Endothelial cell of umbilical vein (primary cell): ENCODE measurements around the gene KRTAP3-2. TPM values are rescaled to one million over a fixed set of nuclear protein-coding genes. Genes with fewer than 3 reads are reported as not detected.
"Not testable (repeated sequence)": the region's sequence is repeated elsewhere in the genome, so short reads cannot be mapped to it uniquely, and the experiment has no call there.

ENCODE experiments used
- BruUV-seq: library from RNA; stranded (reverse); fragments of 400-500 nt; replicated peaks from 2 replicates; lab custom pipeline; 2021; lab: Mats Ljungman, UMichigan
- CTCF ChIA-PET: fragments of 300-600, 350-600 bp; sonication (Branson Sonifier 250); formaldehyde crosslinking; loops from one replicate; lab custom pipeline; 2021; ENCODE audit warnings: antibody characterized with exemption, inconsistent platforms; lab: Charles Lee
- POLR2A ChIA-PET: fragments of 300-600, 350-600 bp; sonication (Branson Sonifier 250); formaldehyde crosslinking; loops from one replicate; lab custom pipeline; 2021; ENCODE audit warnings: antibody characterized with exemption, inconsistent platforms; lab: Charles Lee
- DNase-seq: peaks from one replicate; pipeline ENCODE4 v3.0.0-alpha.2; 2011; ENCODE audit warnings: low read depth, low spot score
- FAIRE-seq: peaks from 2 replicates; lab custom pipeline; 2011; peaks lifted over from hg19 to GRCh38; lab: Jason Lieb, UNC
- H2AFZ ChIP-seq: 2 replicates; pipeline ENCODE4 v1.6.0; 2012; ENCODE audit warnings: low read depth, low read length, control low read depth, inconsistent platforms
- H3K27ac ChIP-seq: 2 replicates; pipeline ENCODE4 v1.5.1; 2011; ENCODE audit warnings: low read depth, mild to moderate bottlenecking, control low read depth, low read length, moderate library complexity; ENCODE audit not compliant: insufficient read depth
- H3K27me3 ChIP-seq, 2 experiments: 2 replicates each; pipeline versions ENCODE4 v1.6.0 to v1.6.1; 2011; ENCODE audit warnings: low read length in 2 of 2, mixed read lengths in 1 of 2; ENCODE audit not compliant: control insufficient read depth in 2 of 2, insufficient read depth in 2 of 2
- H3K36me3 ChIP-seq, 2 experiments: 2 replicates in 1 of 2; 3 replicates in 1 of 2; pipeline ENCODE4 v1.5.1; 2011; ENCODE audit warnings: low read length in 2 of 2, mild to moderate bottlenecking in 1 of 2, moderate library complexity in 1 of 2; ENCODE audit not compliant: control insufficient read depth in 2 of 2, insufficient read depth in 2 of 2; ENCODE audit errors: extremely low read depth in 1 of 2
- H3K4me1 ChIP-seq: 3 replicates; pipeline ENCODE4 v1.5.1; 2011; ENCODE audit warnings: mild to moderate bottlenecking, low read length; ENCODE audit not compliant: control insufficient read depth, insufficient read depth; ENCODE audit errors: extremely low read depth
- H3K4me2 ChIP-seq: 2 replicates; pipeline ENCODE4 v1.6.1; 2011; ENCODE audit warnings: low read length, control low read depth, mixed read lengths; ENCODE audit not compliant: insufficient read depth
- H3K4me3 ChIP-seq, 3 experiments: fragments of 200-600 bp in 1 of 3; sonication (generic), shearing (Covaris generic) in 1 of 3; replicated peaks in 1 of 3; 2 replicates each; pipeline ENCODE4 v1.5.1; 2011 to 2016; ENCODE audit warnings: control low read depth in 3 of 3, low read length in 3 of 3, mild to moderate bottlenecking in 2 of 3, inconsistent platforms in 1 of 3, low read depth in 1 of 3, moderate library complexity in 1 of 3; ENCODE audit not compliant: insufficient read depth in 1 of 3
- H3K79me2 ChIP-seq: 2 replicates; pipeline ENCODE4 v1.6.0; 2012; ENCODE audit warnings: low read length, inconsistent platforms; ENCODE audit not compliant: control insufficient read depth, insufficient read depth
- H3K9ac ChIP-seq: replicated peaks from 2 replicates; pipeline ENCODE3; 2011; ENCODE audit warnings: low read length, control low read depth; ENCODE audit not compliant: insufficient read depth; ENCODE audit errors: extremely low read depth
- H3K9me1 ChIP-seq: replicated peaks from 3 replicates; pipeline ENCODE4 v1.6.0; 2011; ENCODE audit warnings: mild to moderate bottlenecking, low read length; ENCODE audit not compliant: control insufficient read depth, insufficient read depth; ENCODE audit errors: extremely low read depth
- H3K9me3 ChIP-seq: replicated peaks from 2 replicates; pipeline ENCODE4 v1.5.1; 2012; ENCODE audit warnings: low read length, inconsistent platforms; ENCODE audit not compliant: control insufficient read depth, insufficient read depth
- H4K20me1 ChIP-seq: replicated peaks from 2 replicates; pipeline ENCODE3; 2011; ENCODE audit warnings: mild to moderate bottlenecking, low read length; ENCODE audit not compliant: control insufficient read depth, insufficient read depth; ENCODE audit errors: extremely low read depth
- EZH2 ChIP-seq: IDR thresholded peaks from 2 replicates; pipeline ENCODE4 v1.6.1; 2012; ENCODE audit warnings: borderline replicate concordance, low read depth, mild to moderate bottlenecking, moderate library complexity, low read length, inconsistent platforms; ENCODE audit not compliant: severe bottlenecking
- FOS ChIP-seq: IDR thresholded peaks from 2 replicates; pipeline ENCODE4 v1.6.1; 2011; ENCODE audit warnings: mild to moderate bottlenecking, low read length, moderate library complexity, borderline replicate concordance; ENCODE audit not compliant: insufficient read depth
- GATA2 ChIP-seq: IDR thresholded peaks from 2 replicates; pipeline ENCODE4 v1.7.0; 2011; ENCODE audit warnings: low read depth, mild to moderate bottlenecking, moderate library complexity, mixed read lengths, low read length; ENCODE audit not compliant: insufficient read length, insufficient read depth
- JUN ChIP-seq: IDR thresholded peaks from 2 replicates; pipeline ENCODE4 v1.6.1; 2011; ENCODE audit warnings: borderline replicate concordance, low read depth; ENCODE audit not compliant: insufficient read length, insufficient read depth
- MYC ChIP-seq: IDR thresholded peaks from one replicate; pipeline ENCODE4 v1.6.1; 2011; ENCODE audit warnings: mild to moderate bottlenecking, low read depth, low read length
- POLR2A ChIP-seq: IDR thresholded peaks from 2 replicates; pipeline ENCODE4 v1.6.1; 2012; ENCODE audit warnings: low read depth, mild to moderate bottlenecking, control low read depth, low read length
- POLR2AphosphoS5 ChIP-seq: IDR thresholded peaks from 2 replicates; pipeline ENCODE4 v1.6.1; 2012; ENCODE audit warnings: low read depth, mild to moderate bottlenecking, control low read depth, low read length, moderate library complexity; ENCODE audit not compliant: insufficient read depth
- dilution Hi-C: fragments of 300-500 bp; cut with MboI; formaldehyde crosslinking; loops from one replicate; pipeline ENCODE4 v1.15.0; 2019; ENCODE audit warnings: low sequenced_read_pairs; ENCODE audit not compliant: extremely low pct_ligation_motif_present
- intact Hi-C: fragments of 100-400 bp; cut with micrococcal nuclease; formaldehyde crosslinking; loops from one replicate; pipeline ENCODE4 v1.10.0; 2022
- polyA plus RNA-seq, 4 experiments: library from polyadenylated mRNA; depleted of rRNA in 3 of 4; stranded (reverse) in 3 of 4; unstranded in 1 of 4; fragments of >200 nt; gene quantifications; 2 replicates each; pipeline versions ENCODE4 v1.2.1 to v1.2.3, GENCODE V29; 2011 to 2012; ENCODE audit warnings: missing spikeins in 1 of 4
- total RNA-seq: library from RNA; stranded (reverse); gene quantifications from 2 replicates; pipeline ENCODE4 v1.2.3, GENCODE V29; 2021
- TF ChIP-seq, protein P1 (sequence below), 2 donors: IDR thresholded peaks; 1 replicate in 1 of 2; 2 replicates in 1 of 2; pipeline ENCODE4 v1.5.1; 2011; ENCODE audit warnings: low read length in 2 of 2, mild to moderate bottlenecking in 2 of 2, moderate library complexity in 2 of 2, control low read depth in 1 of 2, inconsistent platforms in 1 of 2, low read depth in 1 of 2; ENCODE audit not compliant: insufficient read depth in 1 of 2; ENCODE audit errors: extremely low read depth in 1 of 2
- TF ChIP-seq, protein P2 (sequence below): IDR thresholded peaks from 2 replicates; pipeline ENCODE4 v1.6.1; 2011; ENCODE audit not compliant: insufficient read depth, insufficient read length

KRTAP3-2 gene
- total and polyA plus RNA-seq, 2 donors (not counting 3 experiments of a cell fraction or from before 2014, with no cell fraction given): not detected

DNA sequence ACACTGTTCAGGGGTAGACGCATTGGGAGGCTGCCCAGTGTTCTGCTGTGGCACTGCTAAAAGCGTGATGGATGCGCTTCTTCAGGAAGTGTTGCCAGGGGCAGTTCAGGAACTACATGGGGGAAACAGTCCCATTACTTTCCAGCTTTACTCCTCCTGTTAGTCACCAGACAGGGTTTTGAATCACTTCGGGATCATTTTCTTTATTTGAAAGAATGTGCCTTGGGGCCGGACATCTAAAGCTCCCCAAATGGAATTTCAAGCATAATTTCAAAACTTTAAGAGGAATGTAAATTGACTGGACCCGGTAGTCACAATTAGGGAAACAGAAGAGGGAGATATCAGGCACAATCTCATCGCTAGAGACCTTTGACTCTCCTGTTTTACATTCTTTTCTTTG is 48.7 kb upstream of the KRTAP3-2 start:
- Histone ChIP-seq H3K9me3 (no peaks in the 10 kb centered on the region), H3K36me3 (no peaks in the 10 kb centered on the region), H3K27ac (no peak overlapping the region), H4K20me1 (no peaks in the 10 kb centered on the region), H3K4me1 (no peaks in the 10 kb centered on the region), H3K4me2 (no peak overlapping the region), H3K27me3 (peaks cover 5 to 7% of the 10 kb centered on the region in 2 experiments), H3K9ac (no peak overlapping the region), H3K9me1 (no peaks in the 10 kb centered on the region), H3K4me3 (no peak overlapping the region), H3K79me2 (no peaks in the 10 kb centered on the region), H2AFZ (no peak overlapping the region)
- TF ChIP-seq, protein P1, sequence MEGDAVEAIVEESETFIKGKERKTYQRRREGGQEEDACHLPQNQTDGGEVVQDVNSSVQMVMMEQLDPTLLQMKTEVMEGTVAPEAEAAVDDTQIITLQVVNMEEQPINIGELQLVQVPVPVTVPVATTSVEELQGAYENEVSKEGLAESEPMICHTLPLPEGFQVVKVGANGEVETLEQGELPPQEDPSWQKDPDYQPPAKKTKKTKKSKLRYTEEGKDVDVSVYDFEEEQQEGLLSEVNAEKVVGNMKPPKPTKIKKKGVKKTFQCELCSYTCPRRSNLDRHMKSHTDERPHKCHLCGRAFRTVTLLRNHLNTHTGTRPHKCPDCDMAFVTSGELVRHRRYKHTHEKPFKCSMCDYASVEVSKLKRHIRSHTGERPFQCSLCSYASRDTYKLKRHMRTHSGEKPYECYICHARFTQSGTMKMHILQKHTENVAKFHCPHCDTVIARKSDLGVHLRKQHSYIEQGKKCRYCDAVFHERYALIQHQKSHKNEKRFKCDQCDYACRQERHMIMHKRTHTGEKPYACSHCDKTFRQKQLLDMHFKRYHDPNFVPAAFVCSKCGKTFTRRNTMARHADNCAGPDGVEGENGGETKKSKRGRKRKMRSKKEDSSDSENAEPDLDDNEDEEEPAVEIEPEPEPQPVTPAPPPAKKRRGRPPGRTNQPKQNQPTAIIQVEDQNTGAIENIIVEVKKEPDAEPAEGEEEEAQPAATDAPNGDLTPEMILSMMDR (IDR thresholded peaks at IDR 0.05; ENCODE audit: extremely low read depth in 1 of 2, insufficient read depth in 1 of 2, low read depth in 1 of 2, low read length in 2 of 2): no peak
- TF ChIP-seq, protein P2, sequence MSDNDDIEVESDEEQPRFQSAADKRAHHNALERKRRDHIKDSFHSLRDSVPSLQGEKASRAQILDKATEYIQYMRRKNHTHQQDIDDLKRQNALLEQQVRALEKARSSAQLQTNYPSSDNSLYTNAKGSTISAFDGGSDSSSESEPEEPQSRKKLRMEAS: no peak
- TF ChIP-seq JUN (no peak), MYC (no peak), GATA2 (no peak), FOS (no peak), POLR2AphosphoS5 (no peak), POLR2A (no peak), EZH2 (no peak)
- dilution Hi-C loops (no loop called here), intact Hi-C loops (no loop called here)
- ChIA-PET CTCF (no interaction called here), POLR2A (no interaction called here)
- FAIRE-seq (no peak), DNase-seq (no peak)
- no TSS peak for BruUV-seq

DNA sequence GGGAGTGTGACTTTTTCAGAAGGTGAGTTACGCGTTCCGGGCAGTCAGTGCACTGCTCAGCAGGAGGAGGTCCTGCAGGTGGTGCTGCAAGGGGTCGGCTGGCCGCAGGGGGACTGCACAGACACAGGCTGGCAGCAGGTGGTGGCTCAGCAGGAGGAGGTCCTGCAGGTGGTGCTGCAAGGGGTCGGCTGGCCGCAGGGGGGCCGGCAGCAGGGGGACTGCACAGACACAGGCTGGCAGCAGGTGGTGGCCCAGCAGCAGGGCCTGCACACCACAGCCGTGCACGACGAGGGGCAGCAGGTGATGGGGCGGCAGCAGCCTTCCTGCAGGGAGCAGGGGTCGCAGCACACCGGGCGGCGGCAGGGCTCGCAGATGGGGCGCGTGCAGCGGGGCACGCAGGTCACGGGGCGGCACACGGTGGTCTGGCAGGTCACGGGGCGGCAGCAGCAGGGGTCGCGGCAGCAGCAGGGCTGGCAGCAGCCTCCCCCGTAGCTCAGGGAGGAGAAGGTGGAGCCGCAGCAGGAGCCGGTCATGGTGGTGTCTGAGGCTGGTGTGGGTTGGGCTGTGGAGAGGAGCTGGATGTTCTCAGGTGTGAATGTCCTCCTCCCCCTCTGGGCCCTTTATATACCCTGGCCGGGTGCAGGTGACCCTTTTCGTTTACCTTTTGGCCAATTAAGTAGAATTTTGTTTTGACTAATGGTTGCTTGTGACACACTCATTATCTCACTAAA is 47.2 kb upstream of the KRTAP3-2 start, which contains the start of gene KRTAP2-1:
TSS of gene KRTAP2-1 (minus strand) at position 582 of the 731 bp plus-strand sequence. CDS start at position 533, 49 bp downstream.
- H3K9me1 ChIP-seq, H2AFZ ChIP-seq, dilution Hi-C loops, H3K4me3 ChIP-seq, FAIRE-seq, DNase-seq, POLR2A ChIA-PET, H3K4me1 ChIP-seq, H3K27me3 ChIP-seq, H3K36me3 ChIP-seq, intact Hi-C loops, H3K27ac ChIP-seq, BruUV-seq, H3K4me2 ChIP-seq, H3K9ac ChIP-seq, H3K9me3 ChIP-seq, H3K79me2 ChIP-seq, H4K20me1 ChIP-seq: not testable (repeated sequence)
- CTCF ChIA-PET: interaction anchor here (1.3 kb wide), 1 partner anchor 30 kb away, joined by 4 read pairs; no protein-coding TSS in a partner anchor
